Smooth muscle cell (in vitro differentiated cells): ENCODE measurements around the gene SRGAP1. TPM values are rescaled to one million over a fixed set of nuclear protein-coding genes. Genes with fewer than 3 reads are reported as not detected.
"Not testable (repeated sequence)": the region's sequence is repeated elsewhere in the genome, so short reads cannot be mapped to it uniquely, and the experiment has no call there.

Experiments used
- DNase-seq: peaks from one replicate; lab custom pipeline; 2025; ENCODE audit not compliant: unreplicated experiment; lab: John Stamatoyannopoulos, UW
- H2AFZ ChIP-seq: fragments of 200-600 bp; sonication (generic); 2 replicates; pipeline ENCODE4 v1.6.0; 2016; ENCODE audit warnings: antibody characterized with exemption, low read depth, mild to moderate bottlenecking
- H3F3A ChIP-seq: fragments of 200-600 bp; sonication (generic); 2 replicates; pipeline ENCODE4 v1.6.0; 2017; ENCODE audit warnings: antibody characterized with exemption, low read depth
- H3K27ac ChIP-seq: fragments of 200-600 bp; sonication (generic); 2 replicates; pipeline ENCODE4 v1.5.1; 2016; ENCODE audit warnings: low read depth, mild to moderate bottlenecking
- H3K27me3 ChIP-seq: fragments of 200-600 bp; sonication (generic); 2 replicates; pipeline ENCODE4 v1.6.1; 2016; ENCODE audit warnings: low read depth, mild to moderate bottlenecking
- H3K36me3 ChIP-seq: fragments of 200-600 bp; sonication (generic); 2 replicates; pipeline ENCODE4 v1.5.1; 2016; ENCODE audit warnings: low read depth
- H3K4me1 ChIP-seq: fragments of 200-600 bp; sonication (generic); 2 replicates; pipeline ENCODE4 v1.5.1; 2016; ENCODE audit warnings: low read depth
- H3K4me2 ChIP-seq: fragments of 200-600 bp; sonication (generic); 2 replicates; pipeline ENCODE4 v1.6.0; 2016; ENCODE audit warnings: mild to moderate bottlenecking
- H3K4me3 ChIP-seq: fragments of 200-600 bp; sonication (generic); 2 replicates; pipeline ENCODE4 v1.5.1; 2016; ENCODE audit warnings: mild to moderate bottlenecking
- H3K79me2 ChIP-seq: fragments of 200-600 bp; sonication (generic); 2 replicates; pipeline ENCODE4 v1.6.0; 2016; ENCODE audit warnings: low read depth, mild to moderate bottlenecking
- H3K9ac ChIP-seq: fragments of 200-600 bp; sonication (generic); 2 replicates; pipeline ENCODE4 v1.6.0; 2016; ENCODE audit warnings: low read depth
- H3K9me3 ChIP-seq: fragments of 200-600 bp; sonication (generic); replicated peaks from 2 replicates; pipeline ENCODE4 v1.5.1; 2016; ENCODE audit warnings: low read depth
- H4K20me1 ChIP-seq: fragments of 200-600 bp; sonication (generic); 2 replicates; pipeline ENCODE4 v1.6.0; 2016; ENCODE audit warnings: low read depth
- CTCF ChIP-seq: fragments of 200-600 bp; sonication (generic); IDR thresholded peaks from 2 replicates; pipeline ENCODE4 v1.5.1; 2017; ENCODE audit warnings: borderline replicate concordance, mild to moderate bottlenecking, antibody characterized with exemption; ENCODE audit not compliant: insufficient read depth, poor library complexity, severe bottlenecking
- WGBS: methylation state at CpG from one replicate; pipeline ENCODE4 v1.1.7; 2016; ENCODE audit warnings: low lambda C conversion rate; 5-methylcytosine and 5-hydroxymethylcytosine counted together
- polyA plus RNA-seq: library from polyadenylated mRNA; unstranded; fragments of >200 nt; fragmentation: Nextera tagmentation; extraction: Ambion mirVana; gene quantifications from 2 replicates; pipeline ENCODE4 v1.2.1, GENCODE V29; 2016
- total RNA-seq: library from RNA; depleted of rRNA; stranded (reverse); fragments of >200 nt; gene quantifications from 2 replicates; pipeline ENCODE4 v1.2.3, GENCODE V29; 2014

Gene SRGAP1
- total and polyA plus RNA-seq, 2 experiments from 2014 or later: 4.0 to 5.9 TPM

- peaks cover 90% of the 10 kb centered on the region for H3K79me2 ChIP-seq
- no peak overlapping the region for H3K4me3 ChIP-seq
- no peak overlapping the region for H2AFZ ChIP-seq
- H3K9ac ChIP-seq: no peak overlapping the region
- no peak overlapping the region for H3K27ac ChIP-seq
- no peaks in the 10 kb centered on the region for H3K9me3 ChIP-seq
- peaks cover 70% of the 10 kb centered on the region for H4K20me1 ChIP-seq
- DNase-seq: no peak
- no peak overlapping the region for H3K4me2 ChIP-seq
- H3K36me3 ChIP-seq: no peaks in the 10 kb centered on the region
- H3K4me1 ChIP-seq: no peaks in the 10 kb centered on the region
- no peaks in the 10 kb centered on the region for H3K27me3 ChIP-seq
- no peak for TF ChIP-seq CTCF
- no peaks in the 10 kb centered on the region for H3F3A ChIP-seq
These were observed 9.5 kb downstream of the SRGAP1 start for GRCh38 chr12:63853978-63854377.

GRCh38 chr12:63855299-63855698, 10.8 kb downstream of the SRGAP1 start:
- Histone ChIP-seq H3K9ac (no peak overlapping the region), H3K79me2 (peaks cover 90% of the 10 kb centered on the region), H3F3A (no peaks in the 10 kb centered on the region), H3K36me3 (no peaks in the 10 kb centered on the region), H3K4me3 (no peak overlapping the region), H3K4me2 (no peak overlapping the region), H2AFZ (no peak overlapping the region), H3K9me3 (no peaks in the 10 kb centered on the region), H3K4me1 (no peaks in the 10 kb centered on the region), H3K27me3 (no peaks in the 10 kb centered on the region), H3K27ac (no peak overlapping the region), H4K20me1 (peaks cover 61% of the 10 kb centered on the region)
- DNase-seq: no peak
- 94% methylated on average over 3 of the region's 3 CpGs for WGBS
- TF ChIP-seq CTCF: no peak

- 55% methylated on average over 6 of the region's 6 CpGs for WGBS
- Histone ChIP-seq H3K4me3 (no peak overlapping the region), H3K36me3 (no peaks in the 10 kb centered on the region), H2AFZ (no peak overlapping the region), H3K27ac (no peak overlapping the region), H3K9me3 (no peaks in the 10 kb centered on the region), H3K27me3 (no peaks in the 10 kb centered on the region), H4K20me1 (peaks cover 56% of the 10 kb centered on the region), H3K4me2 (no peak overlapping the region), H3K9ac (no peak overlapping the region), H3K4me1 (no peaks in the 10 kb centered on the region), H3F3A (no peaks in the 10 kb centered on the region), H3K79me2 (peaks cover 67% of the 10 kb centered on the region)
- no peak for DNase-seq
- no peak for TF ChIP-seq CTCF
These were observed 13.5 kb downstream of the SRGAP1 start for GRCh38 chr12:63857771-63858670.

GRCh38 chr12:63859880-63860279, 15.4 kb downstream of the SRGAP1 start:
- not testable (repeated sequence) for H3K27ac ChIP-seq, DNase-seq, H3K27me3 ChIP-seq, H3K4me3 ChIP-seq, H3F3A ChIP-seq, H3K4me1 ChIP-seq, H2AFZ ChIP-seq, H3K36me3 ChIP-seq, H3K4me2 ChIP-seq, H3K9ac ChIP-seq, H3K9me3 ChIP-seq
- 100% methylated on average over 2 of the region's 2 CpGs for WGBS
- H3K79me2 ChIP-seq: peaks cover 52% of the 10 kb centered on the region
- peaks cover 59% of the 10 kb centered on the region for H4K20me1 ChIP-seq
